H1 (cell line): ENCODE results near the gene UGT1A1. TPM values are rescaled to one million over a fixed set of nuclear protein-coding genes. Genes with fewer than 3 reads are reported as not detected.

Source experiments
- CTCF ChIA-PET: fragments of 300-600 bp; sonication (Branson Sonifier 250); formaldehyde crosslinking; loops from one replicate; lab custom pipeline; 2021; ENCODE audit not compliant: partially characterized antibody; lab: Charles Lee
- POLR2A ChIA-PET: fragments of 300-600 bp; sonication (Branson Sonifier 250); formaldehyde crosslinking; loops from one replicate; lab custom pipeline; 2021; ENCODE audit warnings: inconsistent platforms; ENCODE audit not compliant: partially characterized antibody; lab: Charles Lee
- DNase-seq, 2 experiments: peaks; one replicate each; pipeline versions ENCODE4 v3.0.0 to v3.0.0-alpha.2; 2010 to 2022; ENCODE audit warnings: low spot score in 2 of 2, low read depth in 1 of 2, mixed read lengths in 1 of 2
- FAIRE-seq: peaks from 2 replicates; lab custom pipeline; 2011; peaks lifted over from hg19 to GRCh38; lab: Jason Lieb, UNC
- H2AFZ ChIP-seq: 2 replicates; pipeline ENCODE4 v1.8.1; 2012; ENCODE audit warnings: low read length, inconsistent platforms
- H2AK5ac ChIP-seq: 2 replicates; pipeline ENCODE4 v1.6.1; 2013; ENCODE audit warnings: low read depth, low read length
- H2BK120ac ChIP-seq: replicated peaks from 2 replicates; pipeline ENCODE3; 2013; ENCODE audit warnings: low read depth, low read length, inconsistent platforms
- H2BK12ac ChIP-seq: 2 replicates; pipeline ENCODE4 v1.6.1; 2013; ENCODE audit warnings: low read depth, low read length
- H2BK15ac ChIP-seq: 2 replicates; pipeline ENCODE4 v1.6.1; 2013; ENCODE audit warnings: low read length
- H2BK20ac ChIP-seq: 2 replicates; pipeline ENCODE4 v1.6.1; 2013; ENCODE audit warnings: low read length
- H2BK5ac ChIP-seq: 2 replicates; pipeline ENCODE4 v1.6.1; 2013; ENCODE audit warnings: low read depth, low read length
- H3K14ac ChIP-seq: 2 replicates; pipeline ENCODE4 v1.6.1; 2013; ENCODE audit warnings: inconsistent platforms; ENCODE audit not compliant: insufficient read length
- H3K18ac ChIP-seq: 2 replicates; pipeline ENCODE4 v1.6.1; 2013; ENCODE audit warnings: low read length; ENCODE audit errors: extremely low read depth
- H3K23ac ChIP-seq: 2 replicates; pipeline ENCODE4 v1.6.1; 2013; ENCODE audit warnings: inconsistent platforms; ENCODE audit not compliant: insufficient read length
- H3K23me2 ChIP-seq: 2 replicates; pipeline ENCODE4 v1.6.1; 2013; ENCODE audit warnings: low read depth, low read length
- H3K27ac ChIP-seq: 2 replicates; pipeline ENCODE4 v1.6.1; 2011; ENCODE audit warnings: low read depth, low read length, inconsistent platforms
- H3K27me3 ChIP-seq, 4 experiments: replicated peaks in 1 of 4; 1 replicate in 1 of 4; 2 replicates in 3 of 4; pipeline versions ENCODE4 v1.6.1 to v1.8.1; 2011 to 2013; ENCODE audit warnings: low read length in 3 of 4, mild to moderate bottlenecking in 3 of 4, inconsistent platforms in 2 of 4, mixed read lengths in 2 of 4, moderate library complexity in 1 of 4; ENCODE audit not compliant: control insufficient read depth in 3 of 4, insufficient read depth in 3 of 4; ENCODE audit errors: extremely low read depth in 1 of 4
- H3K36me3 ChIP-seq, 4 experiments: 2 replicates each; pipeline versions ENCODE4 v1.6.1 to v1.8.1; 2011 to 2013; ENCODE audit warnings: mild to moderate bottlenecking in 4 of 4, low read length in 3 of 4, moderate library complexity in 2 of 4, control low read depth in 1 of 4, inconsistent platforms in 1 of 4; ENCODE audit not compliant: insufficient read depth in 4 of 4, control insufficient read depth in 2 of 4
- H3K4ac ChIP-seq: replicated peaks from 2 replicates; pipeline ENCODE3; 2013; ENCODE audit warnings: low read length, low read depth, mixed read lengths, inconsistent platforms; ENCODE audit not compliant: insufficient read length
- H3K4me1 ChIP-seq, 4 experiments: replicated peaks in 1 of 4; 1 replicate in 1 of 4; 2 replicates in 3 of 4; pipeline versions ENCODE4 v1.6.1 to v1.8.1; 2011 to 2013; ENCODE audit warnings: low read length in 3 of 4, inconsistent platforms in 2 of 4, mixed read lengths in 1 of 4; ENCODE audit not compliant: insufficient read depth in 4 of 4, control insufficient read depth in 3 of 4
- H3K4me2 ChIP-seq, 2 experiments: 2 replicates each; pipeline versions ENCODE4 v1.6.1 to v1.8.1; 2011 to 2013; ENCODE audit warnings: low read depth in 2 of 2, low read length in 2 of 2, control low read depth in 1 of 2, inconsistent platforms in 1 of 2, mild to moderate bottlenecking in 1 of 2; ENCODE audit not compliant: insufficient read depth in 1 of 2
- H3K4me3 ChIP-seq, 4 experiments: fragments of 200-600, 300-600 bp in 1 of 4; sonication (generic), shearing (Covaris generic), sonication (Bioruptor Twin) in 1 of 4; 2 replicates each; pipeline versions ENCODE4 v1.5.1 to v1.8.1; 2011 to 2016; ENCODE audit warnings: low read length in 4 of 4, low read depth in 3 of 4, control low read depth in 2 of 4, inconsistent platforms in 2 of 4, mild to moderate bottlenecking in 2 of 4, mixed read lengths in 1 of 4, moderate library complexity in 1 of 4; ENCODE audit not compliant: insufficient read depth in 2 of 4; ENCODE audit errors: extremely low read depth in 1 of 4
- H3K56ac ChIP-seq: replicated peaks from 2 replicates; pipeline ENCODE3; 2013; ENCODE audit warnings: low read depth, mild to moderate bottlenecking, mixed read lengths, low read length, inconsistent platforms; ENCODE audit not compliant: insufficient read length
- H3K79me1 ChIP-seq: 2 replicates; pipeline ENCODE4 v1.6.1; 2013; ENCODE audit warnings: low read depth, low read length, control low read depth
- H3K79me2 ChIP-seq, 2 experiments: 2 replicates each; pipeline versions ENCODE4 v1.6.1 to v1.8.1; 2012 to 2013; ENCODE audit warnings: low read length in 2 of 2, mild to moderate bottlenecking in 2 of 2, inconsistent platforms in 1 of 2; ENCODE audit not compliant: insufficient read depth in 2 of 2, control insufficient read depth in 1 of 2
- H3K9ac ChIP-seq, 4 experiments: replicated peaks in 1 of 4; 1 replicate in 1 of 4; 2 replicates in 3 of 4; pipeline versions ENCODE4 v1.6.1 to v1.8.1; 2011 to 2013; ENCODE audit warnings: low read depth in 3 of 4, low read length in 3 of 4, control low read depth in 2 of 4, mild to moderate bottlenecking in 2 of 4, moderate library complexity in 2 of 4, inconsistent platforms in 1 of 4; ENCODE audit errors: extremely low read depth in 1 of 4
- H3K9me3 ChIP-seq, 2 experiments: 2 replicates each; pipeline versions ENCODE4 v1.6.1 to v1.8.1; 2012 to 2013; ENCODE audit warnings: mild to moderate bottlenecking in 2 of 2, moderate library complexity in 2 of 2, control low read depth in 1 of 2, inconsistent platforms in 1 of 2, low read depth in 1 of 2, low read length in 1 of 2, mixed read lengths in 1 of 2; ENCODE audit not compliant: insufficient read depth in 2 of 2
- H4K20me1 ChIP-seq, 2 experiments: replicated peaks in 1 of 2; 2 replicates each; pipeline versions ENCODE3 to v1.8.1; 2011 to 2013; ENCODE audit warnings: inconsistent platforms in 2 of 2, low read length in 2 of 2, mild to moderate bottlenecking in 1 of 2; ENCODE audit not compliant: insufficient read depth in 2 of 2, control insufficient read depth in 1 of 2
- H4K5ac ChIP-seq: 2 replicates; pipeline ENCODE4 v1.6.1; 2013; ENCODE audit warnings: low read length, low read depth, mixed read lengths, inconsistent platforms; ENCODE audit not compliant: insufficient read length
- H4K8ac ChIP-seq: 2 replicates; pipeline ENCODE4 v1.8.0; 2013; ENCODE audit warnings: mild to moderate bottlenecking, moderate library complexity, low read length, inconsistent platforms; ENCODE audit not compliant: insufficient read depth; ENCODE audit errors: extremely low read depth
- H4K91ac ChIP-seq: replicated peaks from 2 replicates; pipeline ENCODE3; 2013; ENCODE audit warnings: low read length, mixed read lengths, inconsistent platforms; ENCODE audit not compliant: insufficient read length
- CHD2 ChIP-seq: IDR thresholded peaks from 2 replicates; pipeline ENCODE4 v1.6.1; 2012; ENCODE audit warnings: low read length, improper control_type of control experiment
- RNF2 ChIP-seq: fragments of 200-900, 300-1000 bp; sonication (generic); IDR thresholded peaks from 2 replicates; pipeline ENCODE4 v1.7.1; 2016; ENCODE audit warnings: borderline replicate concordance, low read depth, mild to moderate bottlenecking, antibody characterized with exemption, low read length; ENCODE audit not compliant: poor library complexity, severe bottlenecking; ENCODE audit errors: missing control alignments
- SP2 ChIP-seq: IDR thresholded peaks from 2 replicates; pipeline ENCODE4 v1.6.1; 2012; ENCODE audit warnings: mild to moderate bottlenecking, low read length, inconsistent platforms
- SRF ChIP-seq: IDR thresholded peaks from 2 replicates; pipeline ENCODE4 v1.6.1; 2011; ENCODE audit warnings: mild to moderate bottlenecking, low read depth, low read length, moderate library complexity
- TAF1 ChIP-seq: IDR thresholded peaks from 2 replicates; pipeline ENCODE4 v1.6.1; 2011; ENCODE audit warnings: mild to moderate bottlenecking, low read depth, low read length
- TEAD4 ChIP-seq: IDR thresholded peaks from 2 replicates; pipeline ENCODE4 v1.6.1; 2012; ENCODE audit warnings: low read depth, low read length, inconsistent platforms, mixed read lengths
- ZNF274 ChIP-seq: IDR thresholded peaks from 2 replicates; pipeline ENCODE4 v1.7.0; 2012; ENCODE audit warnings: low read length, borderline replicate concordance; ENCODE audit errors: extremely low read depth
- WGBS, 2 experiments: shearing (Covaris generic) in 1 of 2; methylation state at CpG; one replicate each; pipeline versions ENCODE4 v1.1.6 to v1.1.7; 2013 to 2015; ENCODE audit warnings: low lambda C conversion rate in 2 of 2, mixed read lengths in 2 of 2, inconsistent platforms in 1 of 2, low coverage in 1 of 2, missing lambda C conversion rate in 1 of 2; ENCODE audit not compliant: insufficient replicate concordance in 2 of 2, insufficient coverage in 1 of 2, insufficient read length in 1 of 2; ENCODE audit errors: extremely low coverage in 1 of 2, missing lambda C conversion rate in 1 of 2; 5-methylcytosine and 5-hydroxymethylcytosine counted together
- polyA plus RNA-seq, 7 experiments: library from polyadenylated mRNA; depleted of rRNA in 3 of 7; stranded (reverse) in 5 of 7; unstranded in 2 of 7; fragments of >200 nt in 5 of 7; fragments of 200-250 nt in 2 of 7; gene quantifications; 1 replicate in 5 of 7; 2 replicates in 1 of 7; 4 replicates in 1 of 7; pipeline versions ENCODE4 v1.2.1 to v1.2.3, GENCODE V29; 2011 to 2013; ENCODE audit warnings: missing spikeins in 2 of 7, mixed read lengths in 2 of 7
- total RNA-seq: library from RNA; stranded (reverse); fragmentation: NEBNext Ultra II Directional; extraction: Animal tissue kit (Norgen Biotek cat#: 25700); gene quantifications from 2 replicates; pipeline ENCODE4 v1.2.1, GENCODE V29; 2021
- TF ChIP-seq, protein P1 (sequence below): IDR thresholded peaks from 2 replicates; pipeline ENCODE4 v1.6.1; 2011; ENCODE audit warnings: low read length, improper control_type of control experiment
- TF ChIP-seq, protein P2 (sequence below), 3 experiments: IDR thresholded peaks; 1 replicate in 2 of 3; 2 replicates in 1 of 3; pipeline versions ENCODE4 v1.5.1 to v1.6.1; 2011; ENCODE audit warnings: low read length in 3 of 3, mild to moderate bottlenecking in 3 of 3, inconsistent platforms in 2 of 3, low read depth in 1 of 3, moderate library complexity in 1 of 3; ENCODE audit not compliant: insufficient read depth in 1 of 3; ENCODE audit errors: control extremely low read depth in 1 of 3
- TF ChIP-seq, protein P3 (sequence below): IDR thresholded peaks from 2 replicates; pipeline ENCODE4 v1.6.1; 2011; ENCODE audit warnings: low read depth, mild to moderate bottlenecking, low read length; ENCODE audit not compliant: insufficient read depth

UGT1A1 gene
- total and polyA plus RNA-seq, 2 of the 8 experiments (the other 6 are each of a cell fraction or from before 2014, with no cell fraction given): not detected

DNA sequence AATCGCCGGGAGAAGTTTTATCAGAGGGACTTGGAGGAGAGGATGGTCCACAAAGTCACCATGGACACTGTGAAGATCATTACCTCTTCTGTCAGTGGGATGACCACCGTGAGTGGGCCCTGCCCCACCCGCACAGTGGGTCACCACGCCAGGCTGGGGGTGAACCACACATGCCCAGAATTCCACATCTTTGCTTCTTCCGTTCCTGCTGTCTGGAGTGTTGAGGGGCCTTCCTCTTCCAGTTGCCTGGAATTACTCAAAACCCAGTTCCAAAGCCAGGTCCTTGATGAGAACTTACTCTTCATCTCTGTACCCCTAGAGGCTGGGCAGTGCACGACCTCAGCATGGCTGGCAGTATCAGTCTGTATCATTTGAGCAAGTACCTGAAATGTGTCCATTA is 40.1 kb downstream of the UGT1A1 start:
- H3K27me3 ChIP-seq: no peaks in the 10 kb centered on the region
- ChIA-PET CTCF (no interaction called here), POLR2A (no interaction called here)
- no peaks in the 10 kb centered on the region for H3K4me1 ChIP-seq
- H4K5ac ChIP-seq: no peak overlapping the region
- H2BK5ac ChIP-seq: no peak overlapping the region
- no peak overlapping the region for H2AK5ac ChIP-seq
- FAIRE-seq (no peak), DNase-seq (no peak)
- no peak overlapping the region for H3K4me2 ChIP-seq
- no peak overlapping the region for H2BK120ac ChIP-seq
- no peak overlapping the region for H2AFZ ChIP-seq
- no peak overlapping the region for H2BK12ac ChIP-seq
- H3K9me3 ChIP-seq: peaks cover 0 to 4% of the 10 kb centered on the region in 2 experiments; a peak in 3 of 4 replicates
- H3K27ac ChIP-seq: no peak overlapping the region
- H2BK20ac ChIP-seq: no peak overlapping the region
- H3K14ac ChIP-seq: no peak overlapping the region
- no peak overlapping the region for H2BK15ac ChIP-seq
- H3K23me2 ChIP-seq: no peaks in the 10 kb centered on the region
- no peak overlapping the region for H3K9ac ChIP-seq
- no peaks in the 10 kb centered on the region for H3K79me1 ChIP-seq
- no peaks in the 10 kb centered on the region for H4K20me1 ChIP-seq
- H3K79me2 ChIP-seq: no peaks in the 10 kb centered on the region
- no peak overlapping the region for H3K4ac ChIP-seq
- H3K56ac ChIP-seq: no peak overlapping the region
- H4K8ac ChIP-seq: no peak overlapping the region
- H3K18ac ChIP-seq: no peak overlapping the region
- H3K23ac ChIP-seq: no peak overlapping the region
- no peak overlapping the region for H3K4me3 ChIP-seq
- WGBS, 2 experiments: 93% methylated on average over 7 of the region's 7 CpGs; no CpG with 5 or more reads in 1 of the 2 experiments
- no peak overlapping the region for H4K91ac ChIP-seq
- no peaks in the 10 kb centered on the region for H3K36me3 ChIP-seq
- no peak for TF ChIP-seq ZNF274
- no peak for TF ChIP-seq TEAD4
- TF ChIP-seq TAF1: no peak
- TF ChIP-seq, protein P1, sequence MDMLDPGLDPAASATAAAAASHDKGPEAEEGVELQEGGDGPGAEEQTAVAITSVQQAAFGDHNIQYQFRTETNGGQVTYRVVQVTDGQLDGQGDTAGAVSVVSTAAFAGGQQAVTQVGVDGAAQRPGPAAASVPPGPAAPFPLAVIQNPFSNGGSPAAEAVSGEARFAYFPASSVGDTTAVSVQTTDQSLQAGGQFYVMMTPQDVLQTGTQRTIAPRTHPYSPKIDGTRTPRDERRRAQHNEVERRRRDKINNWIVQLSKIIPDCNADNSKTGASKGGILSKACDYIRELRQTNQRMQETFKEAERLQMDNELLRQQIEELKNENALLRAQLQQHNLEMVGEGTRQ: no peak
- TF ChIP-seq, protein P2, sequence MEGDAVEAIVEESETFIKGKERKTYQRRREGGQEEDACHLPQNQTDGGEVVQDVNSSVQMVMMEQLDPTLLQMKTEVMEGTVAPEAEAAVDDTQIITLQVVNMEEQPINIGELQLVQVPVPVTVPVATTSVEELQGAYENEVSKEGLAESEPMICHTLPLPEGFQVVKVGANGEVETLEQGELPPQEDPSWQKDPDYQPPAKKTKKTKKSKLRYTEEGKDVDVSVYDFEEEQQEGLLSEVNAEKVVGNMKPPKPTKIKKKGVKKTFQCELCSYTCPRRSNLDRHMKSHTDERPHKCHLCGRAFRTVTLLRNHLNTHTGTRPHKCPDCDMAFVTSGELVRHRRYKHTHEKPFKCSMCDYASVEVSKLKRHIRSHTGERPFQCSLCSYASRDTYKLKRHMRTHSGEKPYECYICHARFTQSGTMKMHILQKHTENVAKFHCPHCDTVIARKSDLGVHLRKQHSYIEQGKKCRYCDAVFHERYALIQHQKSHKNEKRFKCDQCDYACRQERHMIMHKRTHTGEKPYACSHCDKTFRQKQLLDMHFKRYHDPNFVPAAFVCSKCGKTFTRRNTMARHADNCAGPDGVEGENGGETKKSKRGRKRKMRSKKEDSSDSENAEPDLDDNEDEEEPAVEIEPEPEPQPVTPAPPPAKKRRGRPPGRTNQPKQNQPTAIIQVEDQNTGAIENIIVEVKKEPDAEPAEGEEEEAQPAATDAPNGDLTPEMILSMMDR (IDR thresholded peaks at IDR 0.05; ENCODE audit: control extremely low read depth in 1 of 3, insufficient read depth in 1 of 3, low read depth in 1 of 3, low read length in 3 of 3): no peak
- no peak for TF ChIP-seq RNF2
- no peak for TF ChIP-seq SP2
- TF ChIP-seq SRF: no peak
- TF ChIP-seq, protein P3, sequence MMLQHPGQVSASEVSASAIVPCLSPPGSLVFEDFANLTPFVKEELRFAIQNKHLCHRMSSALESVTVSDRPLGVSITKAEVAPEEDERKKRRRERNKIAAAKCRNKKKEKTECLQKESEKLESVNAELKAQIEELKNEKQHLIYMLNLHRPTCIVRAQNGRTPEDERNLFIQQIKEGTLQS: no peak
- no peak for TF ChIP-seq CHD2
